ENCODE measurements around the gene SEZ6.

The SEZ6 gene

GRCh38 chr17:29007456-29007855 lies 1.6 kb upstream of the SEZ6 start:
- H3K36me3 Mint-ChIP-seq (ENCODE audit: low read depth): no peaks in the 10 kb centered on the region
- H3K4me1 Mint-ChIP-seq: peaks cover 5% of the 10 kb centered on the region
- no peak overlapping the region for H3K4me3 Mint-ChIP-seq
- H3K27me3 Mint-ChIP-seq (ENCODE audit: low read depth): peaks cover 90% of the 10 kb centered on the region
- no peak for TF ChIP-seq CTCF (IDR thresholded peaks at IDR 0.05; ENCODE audit: unreplicated experiment in 3 of 3)
- H3K9me3 Mint-ChIP-seq: no peaks in the 10 kb centered on the region
- H3K27ac Mint-ChIP-seq: no peak overlapping the region

- H3K4me1 Mint-ChIP-seq: peaks cover 9% of the 10 kb centered on the region
- peaks cover 85% of the 10 kb centered on the region for H3K27me3 Mint-ChIP-seq (ENCODE audit: low read depth)
- no peak overlapping the region for H3K27ac Mint-ChIP-seq
- no peaks in the 10 kb centered on the region for H3K36me3 Mint-ChIP-seq (ENCODE audit: low read depth)
- H3K4me3 Mint-ChIP-seq: no peak overlapping the region
- no peak for TF ChIP-seq CTCF (IDR thresholded peaks at IDR 0.05; ENCODE audit: unreplicated experiment in 3 of 3)
- no peaks in the 10 kb centered on the region for H3K9me3 Mint-ChIP-seq
These were observed 1.6 kb downstream of the SEZ6 start for GRCh38 chr17:29004081-29004692.

- no peak overlapping the region for H3K27ac Mint-ChIP-seq
- peaks cover 83% of the 10 kb centered on the region for H3K27me3 Mint-ChIP-seq (ENCODE audit: low read depth)
- no peak overlapping the region for H3K4me3 Mint-ChIP-seq
- TF ChIP-seq CTCF (IDR thresholded peaks at IDR 0.05; ENCODE audit: unreplicated experiment in 3 of 3): no peak
- no peaks in the 10 kb centered on the region for H3K9me3 Mint-ChIP-seq
- H3K36me3 Mint-ChIP-seq (ENCODE audit: low read depth): no peaks in the 10 kb centered on the region
- peaks cover 9% of the 10 kb centered on the region for H3K4me1 Mint-ChIP-seq
These were observed 2.5 kb downstream of the SEZ6 start for GRCh38 chr17:29003289-29003688.

- H3K4me3 Mint-ChIP-seq: no peak overlapping the region
- no peaks in the 10 kb centered on the region for H3K36me3 Mint-ChIP-seq (ENCODE audit: low read depth)
- H3K27ac Mint-ChIP-seq: no peak overlapping the region
- peaks cover 82% of the 10 kb centered on the region for H3K27me3 Mint-ChIP-seq (ENCODE audit: low read depth)
- H3K4me1 Mint-ChIP-seq: peaks cover 9% of the 10 kb centered on the region
- H3K9me3 Mint-ChIP-seq: no peaks in the 10 kb centered on the region
- TF ChIP-seq CTCF (IDR thresholded peaks at IDR 0.05; ENCODE audit: unreplicated experiment in 3 of 3): no peak
These were observed 3.0 kb downstream of the SEZ6 start for GRCh38 chr17:29002811-29003210.

GRCh38 chr17:29000973-29001372 lies 4.9 kb downstream of the SEZ6 start:
- Mint-ChIP-seq H3K9me3 (no peaks in the 10 kb centered on the region), H3K27ac (no peak overlapping the region), H3K27me3 (ENCODE audit: low read depth) (peaks cover 69% of the 10 kb centered on the region), H3K4me3 (no peak overlapping the region), H3K4me1 (peaks cover 10% of the 10 kb centered on the region), H3K36me3 (ENCODE audit: low read depth) (no peaks in the 10 kb centered on the region)
- no peak for TF ChIP-seq CTCF (IDR thresholded peaks at IDR 0.05; ENCODE audit: unreplicated experiment in 3 of 3)

- peaks cover 10% of the 10 kb centered on the region for H3K4me1 Mint-ChIP-seq
- H3K36me3 Mint-ChIP-seq (ENCODE audit: low read depth): no peaks in the 10 kb centered on the region
- no peak overlapping the region for H3K4me3 Mint-ChIP-seq
- no peaks in the 10 kb centered on the region for H3K9me3 Mint-ChIP-seq
- no peak for TF ChIP-seq CTCF (IDR thresholded peaks at IDR 0.05; ENCODE audit: unreplicated experiment in 3 of 3)
- H3K27me3 Mint-ChIP-seq (ENCODE audit: low read depth): peaks cover 55% of the 10 kb centered on the region
- no peak overlapping the region for H3K27ac Mint-ChIP-seq
These were observed 6.6 kb downstream of the SEZ6 start for GRCh38 chr17:28999206-28999605.
